CD4-positive, alpha-beta T cell treated with Interleukin-4 for 1 hour (primary cell): ENCODE measurements around the gene KRTAP3-2.

Experiments
- DNase-seq, 2 donors: peaks; one replicate each; pipeline ENCODE4 v3.0.0-alpha.2; 2020 to 2022

Gene KRTAP3-2

GRCh38 chr17:41009936-41010335, 10.2 kb upstream of the KRTAP3-2 start:
- DNase-seq = no peak

- DNase-seq = no peak
These were observed 9.6 kb upstream of the KRTAP3-2 start for GRCh38 chr17:41009301-41009760.

GRCh38 chr17:41008811-41009210, 9.1 kb upstream of the KRTAP3-2 start, which contains the start of gene KRTAP3-1:
TSS of gene KRTAP3-1 (minus strand) at chr17:41009128. CDS start at chr17:41009074, 54 bp downstream.
- no peak for DNase-seq

GRCh38 chr17:41004397-41004796, 4.7 kb upstream of the KRTAP3-2 start:
- DNase-seq = no peak

GRCh38 chr17:41003926-41004325, 4.2 kb upstream of the KRTAP3-2 start:
- no peak for DNase-seq

GRCh38 chr17:41002814-41003213, 3.1 kb upstream of the KRTAP3-2 start:
- DNase-seq = no peak

- no peak for DNase-seq
These were observed 2.1 kb upstream of the KRTAP3-2 start for GRCh38 chr17:41001795-41002194.

GRCh38 chr17:40997361-40997760, 2.3 kb downstream of the KRTAP3-2 start:
- DNase-seq = no peak

- DNase-seq = no peak
These were observed 2.9 kb downstream of the KRTAP3-2 start for GRCh38 chr17:40996829-40997228.

GRCh38 chr17:40995116-40995515, 4.6 kb downstream of the KRTAP3-2 start:
- DNase-seq = no peak

GRCh38 chr17:40993839-40994238, 5.9 kb downstream of the KRTAP3-2 start, which contains the start of gene KRTAP3-3:
TSS of gene KRTAP3-3 (minus strand) at chr17:40994164. CDS start at chr17:40994097, 67 bp downstream.
- DNase-seq = no peak

- DNase-seq = no peak
These were observed 6.6 kb downstream of the KRTAP3-2 start for GRCh38 chr17:40993084-40993483.

- DNase-seq = no peak
These were observed 7.0 kb downstream of the KRTAP3-2 start for GRCh38 chr17:40992666-40993065.

- no peak for DNase-seq
These were observed 12.8 kb downstream of the KRTAP3-2 start for GRCh38 chr17:40986920-40987319.

GRCh38 chr17:40984226-40984625, 15.5 kb downstream of the KRTAP3-2 start, which contains the start of gene KRT40:
TSS of gene KRT40 (minus strand) at chr17:40984326. CDS start at chr17:40984273, 53 bp downstream.
- no peak for DNase-seq

GRCh38 chr17:40981115-40981514, 18.6 kb downstream of the KRTAP3-2 start:
- no peak for DNase-seq

- DNase-seq = no peak
These were observed 19.1 kb downstream of the KRTAP3-2 start for GRCh38 chr17:40980596-40980995.

- DNase-seq = no peak
These were observed 19.6 kb downstream of the KRTAP3-2 start for GRCh38 chr17:40980117-40980516.

- DNase-seq = no peak
These were observed 21.0 kb downstream of the KRTAP3-2 start for GRCh38 chr17:40978575-40979151.

- no peak for DNase-seq
These were observed 24.2 kb downstream of the KRTAP3-2 start for GRCh38 chr17:40975516-40975915.

- no peak for DNase-seq
These were observed 25.3 kb downstream of the KRTAP3-2 start for GRCh38 chr17:40974366-40974765.

- DNase-seq = no peak
These were observed 32.1 kb downstream of the KRTAP3-2 start for GRCh38 chr17:40967582-40967981.

GRCh38 chr17:40966848-40967247, 32.9 kb downstream of the KRTAP3-2 start, which contains the start of gene KRT39:
TSS of gene KRT39 (minus strand) at chr17:40966948. CDS start at chr17:40966856, 92 bp downstream.
- no peak for DNase-seq

GRCh38 chr17:40963838-40964237, 35.9 kb downstream of the KRTAP3-2 start:
- peak in 1 of 2 donors; percentile 19 for DNase-seq

GRCh38 chr17:40962059-40962561, 37.6 kb downstream of the KRTAP3-2 start:
- no peak for DNase-seq
